Transverse colon (tissue), 4 donors: ENCODE results near the gene MED25. TPM values are rescaled to one million over a fixed set of nuclear protein-coding genes. Genes with fewer than 3 reads are reported as not detected.

Experiments used
- DNase-seq: peaks from one replicate; pipeline ENCODE4 v3.0.0-alpha.2; 2019
- H3K27ac ChIP-seq, 4 donors: fragments of 200-600 bp; sonication (generic); 2 replicates each; pipeline ENCODE4 v1.5.1; 2016 to 2018; ENCODE audit warnings: inconsistent platforms in 4 of 4
- H3K27me3 ChIP-seq: fragments of 200-600 bp; sonication (generic); 2 replicates; pipeline ENCODE4 v1.5.1; 2017; ENCODE audit warnings: inconsistent platforms
- H3K36me3 ChIP-seq, 4 donors: fragments of 200-600 bp; sonication (generic); 2 replicates each; pipeline ENCODE4 v1.5.1; 2017 to 2019; ENCODE audit warnings: inconsistent platforms in 4 of 4
- H3K4me1 ChIP-seq, 4 donors: fragments of 200-600 bp; sonication (generic); 2 replicates each; pipeline ENCODE4 v1.5.1; 2017 to 2020; ENCODE audit warnings: inconsistent platforms in 4 of 4
- H3K4me3 ChIP-seq, 4 donors: fragments of 200-600 bp; sonication (generic); 1 replicate in 1 of 4; 2 replicates in 3 of 4; pipeline versions ENCODE4 v1.5.1 to v1.6.1; 2017 to 2019; ENCODE audit warnings: inconsistent platforms in 4 of 4
- H3K9me3 ChIP-seq, 2 donors: fragments of 200-600 bp; sonication (generic); 2 replicates each; pipeline ENCODE4 v1.5.1; 2017 to 2019; ENCODE audit warnings: inconsistent platforms in 2 of 2
- EP300 ChIP-seq: sonication (generic); formaldehyde crosslinking; IDR thresholded peaks from one replicate; pipeline ENCODE4 v1.6.1; 2017; ENCODE audit warnings: antibody characterized with exemption, low read depth
- POLR2A ChIP-seq: fragments of 450-650 bp; IDR thresholded peaks from one replicate; pipeline ENCODE4 v1.6.1; 2016; ENCODE audit warnings: antibody characterized with exemption, mild to moderate bottlenecking, moderate library complexity
- POLR2AphosphoS5 ChIP-seq, 3 donors: sonication (generic); formaldehyde crosslinking; IDR thresholded peaks; one replicate each; pipeline ENCODE4 v1.6.1; 2016; ENCODE audit warnings: antibody characterized with exemption in 3 of 3
- WGBS, 2 donors: methylation state at CpG; one replicate each; pipeline ENCODE4 v1.1.5; 2018; ENCODE audit warnings: low coverage in 1 of 2; 5-methylcytosine and 5-hydroxymethylcytosine counted together
- in situ Hi-C, 4 donors: fragments of 200-750 bp; cut with MboI; loops; one replicate each; pipeline versions ENCODE4 v1.15.0 to v1.15.1; 2017; ENCODE audit warnings: low sequenced_read_pairs in 3 of 4, low pct_ligation_motif_present in 1 of 4, low pct_unique_long_range_greater_than_20kb in 1 of 4
- intact Hi-C: fragments of 100-400 bp; cut with DNase I; formaldehyde crosslinking; loops from one replicate; pipeline ENCODE4 v1.15.1; 2023; ENCODE audit warnings: low total_unique reads
- total RNA-seq, 4 donors: library from RNA; depleted of rRNA; stranded (reverse); fragments of >200 nt; gene quantifications; one replicate each; pipeline ENCODE4 v1.1.0, GENCODE V29; 2016
- TF ChIP-seq, protein P1 (sequence below), 5 experiments: fragments of 200-600 bp in 3 of 5; fragments of 450-650 bp in 2 of 5; sonication (generic) in 3 of 5; IDR thresholded peaks; 1 replicate in 2 of 5; 2 replicates in 3 of 5; pipeline ENCODE4 v1.5.1; 2016 to 2017; ENCODE audit warnings: antibody characterized with exemption in 5 of 5, inconsistent platforms in 3 of 5, mild to moderate bottlenecking in 2 of 5, moderate library complexity in 1 of 5

Gene MED25
- total RNA-seq, 4 donors from 2014 or later = 26.9 to 46.6 (median 38.7) TPM

DNA sequence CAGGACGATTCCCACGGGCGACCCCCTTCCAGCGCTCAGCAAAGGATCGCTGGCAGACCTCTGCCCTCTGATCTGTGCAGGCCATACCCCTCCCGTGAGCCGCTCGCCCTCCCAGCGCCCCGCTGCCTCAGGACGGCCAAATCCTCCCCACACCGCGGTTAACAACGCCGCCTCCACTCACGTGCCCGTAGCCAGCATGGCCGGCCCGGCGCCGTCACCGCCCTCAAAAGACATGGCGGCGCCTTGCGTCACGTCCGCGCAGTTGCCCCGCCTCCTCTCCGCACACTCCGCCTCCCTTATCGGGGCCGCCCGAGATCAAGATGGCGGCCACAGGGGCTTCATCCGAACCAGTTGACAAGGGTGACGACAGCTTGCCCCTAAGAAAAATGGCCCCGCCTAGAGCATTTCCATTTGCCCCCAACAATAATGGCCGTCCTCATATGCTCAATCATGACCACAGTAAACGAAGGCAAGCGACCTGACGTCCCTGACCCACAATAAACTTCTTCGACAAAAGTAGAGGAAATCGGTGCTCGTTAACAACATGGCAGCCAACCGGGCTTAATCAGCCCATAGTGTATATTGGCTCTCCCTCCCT, 58.4 kb downstream of the MED25 start:
- Histone ChIP-seq H3K4me1 (peaks cover 11 to 24% (median 17%) of the 10 kb centered on the region in 4 donors), H3K27ac (peak overlapping the region; percentile 96 to 99 (median 98)), H3K36me3 (peaks cover 0 to 16% (median 7%) of the 10 kb centered on the region in 4 donors), H3K27me3 (no peaks in the 10 kb centered on the region), H3K4me3 (peak overlapping the region; percentile 91 to 98 (median 93)), H3K9me3 (no peaks in the 10 kb centered on the region)
- DNase-seq = peak; percentile 98
- 1% methylated on average over 28 of the region's 46 CpGs; no CpG with 5 or more reads in 1 of the 2 donors for WGBS, 2 donors
- peak; percentile 55 for TF ChIP-seq POLR2A
- TF ChIP-seq, protein P1, sequence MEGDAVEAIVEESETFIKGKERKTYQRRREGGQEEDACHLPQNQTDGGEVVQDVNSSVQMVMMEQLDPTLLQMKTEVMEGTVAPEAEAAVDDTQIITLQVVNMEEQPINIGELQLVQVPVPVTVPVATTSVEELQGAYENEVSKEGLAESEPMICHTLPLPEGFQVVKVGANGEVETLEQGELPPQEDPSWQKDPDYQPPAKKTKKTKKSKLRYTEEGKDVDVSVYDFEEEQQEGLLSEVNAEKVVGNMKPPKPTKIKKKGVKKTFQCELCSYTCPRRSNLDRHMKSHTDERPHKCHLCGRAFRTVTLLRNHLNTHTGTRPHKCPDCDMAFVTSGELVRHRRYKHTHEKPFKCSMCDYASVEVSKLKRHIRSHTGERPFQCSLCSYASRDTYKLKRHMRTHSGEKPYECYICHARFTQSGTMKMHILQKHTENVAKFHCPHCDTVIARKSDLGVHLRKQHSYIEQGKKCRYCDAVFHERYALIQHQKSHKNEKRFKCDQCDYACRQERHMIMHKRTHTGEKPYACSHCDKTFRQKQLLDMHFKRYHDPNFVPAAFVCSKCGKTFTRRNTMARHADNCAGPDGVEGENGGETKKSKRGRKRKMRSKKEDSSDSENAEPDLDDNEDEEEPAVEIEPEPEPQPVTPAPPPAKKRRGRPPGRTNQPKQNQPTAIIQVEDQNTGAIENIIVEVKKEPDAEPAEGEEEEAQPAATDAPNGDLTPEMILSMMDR (IDR thresholded peaks at IDR 0.05) = no peak
- peak in 2 of 3 donors; percentile 5 to 21 for TF ChIP-seq POLR2AphosphoS5 (IDR thresholded peaks at IDR 0.05)
- TF ChIP-seq EP300 = no peak
- intact Hi-C loops (no loop called here), in situ Hi-C loops (no loop called here)

DNA sequence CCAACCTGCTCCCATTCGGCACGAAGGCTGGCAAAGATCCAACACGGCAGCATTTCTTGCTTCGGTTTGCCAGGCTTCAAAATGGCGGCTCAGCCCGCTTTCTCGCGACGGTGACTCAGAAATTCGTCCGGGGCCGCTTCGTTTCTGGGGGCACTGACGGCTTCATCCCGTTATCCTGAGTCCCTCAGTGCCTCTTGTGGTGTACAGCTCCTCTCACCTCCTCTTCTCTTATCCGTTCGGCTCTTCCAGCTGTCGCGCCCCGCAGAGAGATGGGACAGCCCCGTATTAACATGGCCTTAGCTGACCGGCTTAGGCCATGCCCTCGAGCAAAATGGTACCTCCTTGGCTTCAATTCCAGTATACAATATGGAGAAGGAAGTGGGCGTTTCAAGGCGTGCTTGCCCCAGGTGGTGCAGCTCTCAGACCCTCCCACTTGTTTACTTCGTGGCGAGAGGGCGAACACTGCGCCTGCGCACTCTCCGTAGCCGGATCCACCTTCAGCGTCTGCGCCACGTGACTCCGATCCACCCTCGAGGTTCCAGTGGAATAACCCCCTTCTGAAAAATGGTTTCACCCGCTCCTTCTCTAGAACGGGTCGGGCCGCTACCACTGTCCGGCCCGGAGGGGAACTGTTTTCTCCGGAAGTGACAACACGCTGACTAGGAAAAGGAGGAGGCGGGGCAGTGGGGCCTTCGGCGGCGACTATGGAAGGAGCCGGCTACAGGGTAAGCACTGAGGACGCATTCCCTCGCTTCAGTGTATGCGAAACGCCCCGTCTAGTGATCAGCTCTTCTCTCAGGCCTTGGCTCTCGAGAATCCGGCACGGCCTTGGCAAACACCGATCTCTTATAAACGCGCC, 59.2 kb downstream of the MED25 start, which contains the start of the genes AKT1S1 and TBC1D17:
AKT1S1 (minus strand) TSS at position 336 of the 859 bp plus-strand sequence. CDS start 4,060 bp downstream, outside the sequence.
TBC1D17 (plus strand) TSS at position 683 of the 859 bp plus-strand sequence; CDS start at position 705, 22 bp downstream.
- Histone ChIP-seq H3K36me3 (peaks cover 0 to 22% (median 11%) of the 10 kb centered on the region in 4 donors), H3K9me3 (no peaks in the 10 kb centered on the region), H3K27ac (peak within 1 kb of the TSS; percentile 96 to 99 (median 98)), H3K4me1 (peaks cover 11 to 24% (median 17%) of the 10 kb centered on the region in 4 donors), H3K27me3 (no peaks in the 10 kb centered on the region), H3K4me3 (peak within 1 kb of the TSS; percentile 91 to 98 (median 93))
- in situ Hi-C loops (no loop called here), intact Hi-C loops (no loop called here)
- TF ChIP-seq POLR2AphosphoS5 (IDR thresholded peaks at IDR 0.05) (peak in 2 of 3 donors; percentile 84 to 90), POLR2A (peak; percentile 91)
- TF ChIP-seq, protein P1 (IDR thresholded peaks at IDR 0.05) = no peak
- WGBS, 2 donors = 0% methylated on average over 61 of the region's 61 CpGs; no CpG with 5 or more reads in 1 of the 2 donors
- DNase-seq = peak; percentile 99

DNA sequence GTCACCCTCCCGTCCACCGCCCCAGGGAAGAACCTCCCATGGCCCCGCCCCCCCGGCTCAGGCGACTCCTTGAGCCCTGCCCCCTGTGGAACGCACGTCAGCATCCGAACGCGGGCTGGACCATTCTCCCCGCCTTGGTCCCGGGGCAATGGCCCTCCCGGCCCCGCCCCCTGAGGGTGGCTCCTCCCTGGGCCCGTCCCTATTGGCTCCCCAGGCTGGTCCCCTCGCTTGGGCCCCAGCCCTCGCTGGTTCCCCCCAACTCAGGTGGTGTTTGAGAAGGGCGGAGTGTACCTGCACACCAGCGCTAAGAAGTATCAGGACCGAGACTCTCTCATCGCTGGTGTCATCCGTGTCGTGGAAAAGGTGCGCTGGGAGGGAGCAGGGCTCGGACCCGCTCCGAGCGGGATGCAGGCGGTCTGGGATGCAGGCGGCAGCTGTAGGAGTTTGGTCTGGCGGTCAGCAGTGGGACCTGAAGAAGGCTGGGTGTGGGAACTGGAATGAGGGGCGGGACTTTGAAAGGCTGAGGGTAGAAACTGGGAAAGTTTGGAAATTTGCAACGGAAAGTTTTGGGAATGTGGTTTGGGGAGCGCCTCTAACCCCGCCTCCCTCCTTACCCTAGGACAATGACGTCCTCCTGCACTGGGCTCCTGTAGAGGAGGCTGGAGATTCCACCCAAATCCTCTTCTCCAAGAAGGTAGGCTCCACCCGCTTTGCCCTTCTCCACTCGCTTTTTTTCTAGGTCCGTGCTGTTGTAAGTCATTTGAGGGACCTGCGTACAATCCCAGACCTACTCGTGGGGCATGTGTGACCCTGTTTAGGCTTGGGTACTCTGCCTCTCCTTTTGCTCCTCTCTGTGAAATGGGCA, 60.0 kb downstream of the MED25 start:
- Histone ChIP-seq H3K27ac (peak overlapping the region; percentile 96 to 99 (median 98)), H3K4me3 (peak overlapping the region; percentile 50 to 98 (median 78)), H3K9me3 (no peaks in the 10 kb centered on the region), H3K27me3 (no peaks in the 10 kb centered on the region), H3K36me3 (peaks cover 0 to 31% (median 17%) of the 10 kb centered on the region in 4 donors), H3K4me1 (peaks cover 11 to 24% (median 17%) of the 10 kb centered on the region in 4 donors)
- peak; percentile 99 for DNase-seq
- TF ChIP-seq POLR2AphosphoS5 (IDR thresholded peaks at IDR 0.05) (no peak), EP300 (no peak), POLR2A (peak; percentile 5)
- TF ChIP-seq, protein P1 (IDR thresholded peaks at IDR 0.05) = no peak
- 15 to 55% methylated on average over 5 to 24 of the region's 41 CpGs for WGBS, 2 donors
- intact Hi-C loops (loop anchor here (1.0 kb wide), 1 partner anchor 48 kb away; no protein-coding TSS in a partner anchor), in situ Hi-C loops (no loop called here)
